PC-3 (cell line): Measurements from ENCODE around the gene ATP5F1E. TPM values are rescaled to one million over a fixed set of nuclear protein-coding genes. Genes with fewer than 3 reads are reported as not detected.

ENCODE experiments used
- ATAC-seq: fragments of 200-7000 bp; cut with Tn5 transposase; 2 replicates; pipeline ENCODE4 v1.9.1; 2020; ENCODE audit warnings: mild to moderate bottlenecking, moderate library complexity
- BruUV-seq: library from RNA; stranded (reverse); fragments of 400-500 nt; replicated peaks from 2 replicates; lab custom pipeline; 2021; lab: Mats Ljungman, UMichigan
- CTCF ChIA-PET: fragments of 300-600 bp; sonication (Branson Sonifier 250); formaldehyde crosslinking; loops from one replicate; lab custom pipeline; 2022; ENCODE audit warnings: antibody characterized with exemption; lab: Charles Lee
- POLR2A ChIA-PET: fragments of 300-600 bp; sonication (Branson Sonifier 250); formaldehyde crosslinking; loops from one replicate; lab custom pipeline; 2022; ENCODE audit warnings: antibody characterized with exemption; ENCODE audit not compliant: unreplicated experiment; lab: Charles Lee
- DNase-seq: peaks from one replicate; pipeline ENCODE4 v3.0.0-alpha.2; 2015
- H2AFZ ChIP-seq: fragments of 300-600 bp; sonication (generic); 2 replicates; pipeline ENCODE4 v1.6.0; 2016; ENCODE audit warnings: antibody characterized with exemption, low read length
- H3F3A ChIP-seq: fragments of 300-600 bp; sonication (generic); one replicate; pipeline ENCODE4 v1.6.0; 2017; ENCODE audit warnings: antibody characterized with exemption, low read length, control low read depth, mild to moderate bottlenecking; ENCODE audit not compliant: unreplicated experiment
- H3K27ac ChIP-seq: fragments of 300-600 bp; sonication (generic); 2 replicates; pipeline ENCODE4 v1.5.1; 2016; ENCODE audit warnings: mild to moderate bottlenecking, low read length
- H3K27me3 ChIP-seq: fragments of 300-600 bp; sonication (generic); 2 replicates; pipeline ENCODE4 v1.6.1; 2016; ENCODE audit warnings: low read length, mixed read lengths
- H3K36me3 ChIP-seq: fragments of 300-600 bp; sonication (generic); 2 replicates; pipeline ENCODE4 v1.6.1; 2016; ENCODE audit warnings: low read depth, mixed run types, low read length, mixed read lengths
- H3K4me1 ChIP-seq: fragments of 300-600 bp; sonication (generic); 2 replicates; pipeline ENCODE4 v1.5.1; 2016; ENCODE audit warnings: low read length; ENCODE audit not compliant: insufficient read depth
- H3K4me2 ChIP-seq: fragments of 300-600 bp; sonication (generic); 2 replicates; pipeline ENCODE4 v1.6.0; 2016; ENCODE audit warnings: low read length
- H3K4me3 ChIP-seq: fragments of 300-600 bp; sonication (generic); 2 replicates; pipeline ENCODE4 v1.5.1; 2016; ENCODE audit warnings: mild to moderate bottlenecking, low read length, mixed read lengths
- H3K79me2 ChIP-seq: fragments of 300-600 bp; sonication (generic); 2 replicates; pipeline ENCODE4 v1.6.1; 2017; ENCODE audit warnings: low read length, mixed read lengths
- H3K9ac ChIP-seq: fragments of 300-600 bp; sonication (generic); 2 replicates; pipeline ENCODE4 v1.6.0; 2016; ENCODE audit warnings: mild to moderate bottlenecking, low read length
- H3K9me2 ChIP-seq: fragments of 300-600 bp; sonication (generic); replicated peaks from 2 replicates; pipeline ENCODE4 v1.6.1; 2016; ENCODE audit warnings: mixed run types, low read length, mixed read lengths
- H3K9me3 ChIP-seq: fragments of 300-600 bp; sonication (generic); 2 replicates; pipeline ENCODE4 v1.6.1; 2016; ENCODE audit warnings: low read length, mixed read lengths
- H4K20me1 ChIP-seq: fragments of 300-600 bp; sonication (generic); 2 replicates; pipeline ENCODE4 v1.6.1; 2016; ENCODE audit warnings: low read length, mixed read lengths
- CTCF ChIP-seq: fragments of 300-600 bp; sonication (generic); conservative IDR thresholded peaks from 2 replicates; pipeline ENCODE4 v1.5.1; 2017; ENCODE audit warnings: antibody characterized with exemption, low read depth, mild to moderate bottlenecking, low read length
- EZH2 ChIP-seq: fragments of 300-600 bp; sonication (generic); IDR thresholded peaks from one replicate; pipeline ENCODE4 v1.6.1; 2017; ENCODE audit warnings: antibody characterized with exemption, mild to moderate bottlenecking, low read length; ENCODE audit not compliant: unreplicated experiment
- EZH2phosphoT487 ChIP-seq: fragments of 300-600 bp; sonication (generic); IDR thresholded peaks from 2 replicates; pipeline ENCODE4 v1.6.1; 2018; ENCODE audit warnings: mild to moderate bottlenecking, antibody characterized with exemption, low read length, borderline replicate concordance
- intact Hi-C: fragments of 100-400 bp; cut with micrococcal nuclease; formaldehyde crosslinking; loops from 2 replicates; pipeline ENCODE4 v1.9.0; 2023
- total RNA-seq: library from RNA; depleted of rRNA; stranded (reverse); fragments of >200 nt; gene quantifications from 2 replicates; pipeline ENCODE4 v1.2.3, GENCODE V29; 2014

The ATP5F1E gene
- total RNA-seq, 1 experiment from 2014 or later: 58.5 TPM

DNA sequence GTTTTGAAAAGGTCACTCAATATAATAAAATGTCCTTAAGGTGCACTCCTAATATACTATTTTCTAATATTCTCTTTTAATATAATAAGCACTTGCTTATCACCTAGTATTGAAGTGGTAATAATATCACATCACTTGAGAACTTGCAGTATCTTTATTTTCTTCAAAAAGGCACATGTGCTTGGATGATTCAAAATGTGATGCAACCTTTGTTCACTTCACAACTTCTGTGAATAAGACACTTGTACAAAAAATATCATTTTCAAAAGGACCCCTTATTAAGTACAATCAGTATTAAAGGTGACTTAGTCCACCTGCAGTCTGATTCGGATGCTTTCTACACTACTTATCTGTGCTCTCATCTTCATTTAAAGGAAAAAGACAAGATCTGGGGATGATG, 7.1 kb upstream of the ATP5F1E start:
- intact Hi-C loops: no loop called here
- peak overlapping the region; percentile 72 for H3K4me3 ChIP-seq
- 0 out of 2 replicates have a peak overlapping the region, but pooled peaks have one; percentile 1 for H3K9ac ChIP-seq

GRCh38 chr20:59037386-59037785, 5.3 kb upstream of the ATP5F1E start:
- no peak overlapping the region for H3K27ac ChIP-seq
- ChIA-PET CTCF (no interaction called here), POLR2A (no interaction called here)
- no peaks in the 10 kb centered on the region for H3K9me2 ChIP-seq
- no TSS peak for BruUV-seq
- no peak overlapping the region for H3K4me3 ChIP-seq
- H3F3A ChIP-seq: no peaks in the 10 kb centered on the region
- H3K9me3 ChIP-seq: no peaks in the 10 kb centered on the region
- no peak overlapping the region for H3K9ac ChIP-seq
- peaks cover 35% of the 10 kb centered on the region for H3K4me1 ChIP-seq
- H3K4me2 ChIP-seq: no peak overlapping the region
- peaks cover 84% of the 10 kb centered on the region for H3K79me2 ChIP-seq
- TF ChIP-seq EZH2phosphoT487 (no peak), EZH2 (no peak), CTCF (no peak)
- no peaks in the 10 kb centered on the region for H3K27me3 ChIP-seq
- peaks cover 33% of the 10 kb centered on the region for H4K20me1 ChIP-seq
- no peak overlapping the region for H2AFZ ChIP-seq
- no peak for DNase-seq
- H3K36me3 ChIP-seq: peaks cover 67% of the 10 kb centered on the region
- intact Hi-C loops: no loop called here
- ATAC-seq: no peak

More for the DNA sequence above, 7.1 kb upstream of the ATP5F1E start:
- Histone ChIP-seq H3K9me3 (no peaks in the 10 kb centered on the region), H3K4me1 (peaks cover 35% of the 10 kb centered on the region), H3F3A (peaks cover 4% of the 10 kb centered on the region), H3K27me3 (no peaks in the 10 kb centered on the region), H4K20me1 (peaks cover 33% of the 10 kb centered on the region), H3K9me2 (no peaks in the 10 kb centered on the region), H3K27ac (no peak overlapping the region), H3K79me2 (peaks cover 75% of the 10 kb centered on the region), H3K36me3 (peaks cover 55% of the 10 kb centered on the region), H2AFZ (no peak overlapping the region), H3K4me2 (peak overlapping the region; percentile 93)
- DNase-seq: peak; percentile 14
- no TSS peak for BruUV-seq
- ChIA-PET CTCF (no interaction called here), POLR2A (no interaction called here)
- TF ChIP-seq EZH2 (no peak), CTCF (no peak), EZH2phosphoT487 (no peak)
- no peak for ATAC-seq

DNA sequence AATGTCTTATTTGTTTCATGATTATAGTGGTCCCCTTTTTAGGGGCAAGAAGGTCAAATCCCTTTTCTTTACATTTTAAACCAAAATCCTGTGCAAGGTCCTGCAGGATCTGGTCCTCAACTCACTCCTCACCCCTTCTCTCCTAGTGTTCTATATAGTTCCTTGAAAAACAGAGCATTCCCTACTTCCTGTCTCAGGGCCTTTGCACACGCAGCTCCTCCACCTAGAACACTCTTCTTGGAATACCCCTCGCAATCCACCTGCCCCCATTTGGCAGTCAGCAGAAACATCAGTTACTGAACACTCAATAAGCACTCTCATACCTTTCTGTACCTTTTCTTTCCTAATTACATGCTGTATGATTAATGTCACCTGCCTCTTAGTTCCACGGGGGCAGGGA, 3.2 kb upstream of the ATP5F1E start:
- Histone ChIP-seq H3K27ac (no peak overlapping the region), H3K9me2 (no peaks in the 10 kb centered on the region), H3K4me1 (peaks cover 36% of the 10 kb centered on the region), H3K9me3 (no peaks in the 10 kb centered on the region), H3F3A (no peaks in the 10 kb centered on the region), H3K27me3 (no peaks in the 10 kb centered on the region), H3K36me3 (peaks cover 63% of the 10 kb centered on the region), H3K4me2 (no peak overlapping the region), H3K4me3 (no peak overlapping the region), H3K79me2 (peaks cover 82% of the 10 kb centered on the region), H4K20me1 (peaks cover 30% of the 10 kb centered on the region), H3K9ac (no peak overlapping the region), H2AFZ (no peak overlapping the region)
- ChIA-PET POLR2A (no interaction called here), CTCF (no interaction called here)
- intact Hi-C loops: no loop called here
- TF ChIP-seq EZH2phosphoT487: no peak
- TF ChIP-seq EZH2: no peak
- no peak for TF ChIP-seq CTCF
- ATAC-seq (no peak), DNase-seq (no peak)
- no TSS peak for BruUV-seq
